ENCODE results near the gene TAGLN2. TPM values are rescaled to one million over a fixed set of nuclear protein-coding genes. Genes with fewer than 3 reads are reported as not detected.

Gene TAGLN2
- total and polyA plus RNA-seq, 9 of the 15 experiments (the other 6 are each of a cell fraction or from before 2014, with no cell fraction given): 192 to 683 (median 455) TPM

GRCh38 chr1:159924025-159924790 is 1.1 kb downstream of the TAGLN2 start (continued):
- TF ChIP-seq MED1 (CRISPR knock-in tag; IDR thresholded peaks at IDR 0.05; ENCODE audit: borderline replicate concordance): 0 out of 2 replicates have a peak, but pooled peaks have one; percentile 71
- no peak for TF ChIP-seq HNRNPLL (IDR thresholded peaks at IDR 0.05; ENCODE audit: low read depth, low read length, poor library complexity, severe bottlenecking)
- no peak for TF ChIP-seq SNIP1 (IDR thresholded peaks at IDR 0.05; ENCODE audit: low read depth)
- TF ChIP-seq NFATC3 (IDR thresholded peaks at IDR 0.05): no peak
- no peak for TF ChIP-seq NCOA6 (IDR thresholded peaks at IDR 0.05)
- no peak for TF ChIP-seq BRCA1 (IDR thresholded peaks at IDR 0.05)
- TF ChIP-seq BRCA1 (CRISPR knock-in tag; IDR thresholded peaks at IDR 0.05): no peak
- no peak for TF ChIP-seq CBX2 (IDR thresholded peaks at IDR 0.05; ENCODE audit: insufficient read depth, low read length, poor library complexity, severe bottlenecking)
- TF ChIP-seq DLX4 (CRISPR knock-in tag; IDR thresholded peaks at IDR 0.05): no peak
- TF ChIP-seq PHF21A (IDR thresholded peaks at IDR 0.05; ENCODE audit: borderline replicate concordance, low read depth): peak; percentile 6; the same call in 1 of the 2 replicates
- TF ChIP-seq COPS2 (conservative IDR thresholded peaks at IDR 0.05): no peak
- peak; percentile 42; the same call in 1 of the 2 replicates for TF ChIP-seq MTA1 (IDR thresholded peaks at IDR 0.05; ENCODE audit: borderline replicate concordance)
- TF ChIP-seq JUNB (CRISPR knock-in tag; conservative IDR thresholded peaks at IDR 0.05): peak; percentile 75; the same call in 1 of the 2 replicates
- TF ChIP-seq ZNF444 (CRISPR knock-in tag; IDR thresholded peaks at IDR 0.05): no peak
- TF ChIP-seq U2AF2 (optimal IDR thresholded peaks at IDR 0.05; ENCODE audit: low read depth, low read length): no peak
- TF ChIP-seq EWSR1 (IDR thresholded peaks at IDR 0.05; ENCODE audit: borderline replicate concordance, low read depth, partially characterized antibody): no peak
- no peak for TF ChIP-seq BCL6 (CRISPR knock-in tag; IDR thresholded peaks at IDR 0.05)
- no peak for TF ChIP-seq SAFB (IDR thresholded peaks at IDR 0.05; ENCODE audit: borderline replicate concordance, low read depth, low read length)
- TF ChIP-seq ZNF79 (CRISPR knock-in tag; IDR thresholded peaks at IDR 0.05; ENCODE audit: low read depth): no peak
- no peak for TF ChIP-seq MTF1 (CRISPR knock-in tag; IDR thresholded peaks at IDR 0.05; ENCODE audit: borderline replicate concordance)
- peak; percentile 78; the same call in 1 of the 2 replicates for TF ChIP-seq EP300 (IDR thresholded peaks at IDR 0.05; ENCODE audit: low read length)
- TF ChIP-seq HMBOX1 (IDR thresholded peaks at IDR 0.05): no peak
- TF ChIP-seq E2F1 (CRISPR knock-in tag; IDR thresholded peaks at IDR 0.05): no peak
- no peak for TF ChIP-seq NFXL1 (CRISPR knock-in tag; IDR thresholded peaks at IDR 0.05)
- no peak for TF ChIP-seq ZNF384 (IDR thresholded peaks at IDR 0.05; ENCODE audit: low read depth, low read length)
- TF ChIP-seq ZNF174 (CRISPR knock-in tag; IDR thresholded peaks at IDR 0.05): no peak
- peak; percentile 81 to 88 for TF ChIP-seq MAZ (CRISPR knock-in tag; conservative IDR thresholded peaks at IDR 0.05 in 1 of 2, IDR thresholded peaks at IDR 0.05 in 1 of 2)
- TF ChIP-seq ZNF134 (CRISPR knock-in tag; conservative IDR thresholded peaks at IDR 0.05): no peak
- TF ChIP-seq ZNF696 (CRISPR knock-in tag; conservative IDR thresholded peaks at IDR 0.05): no peak
- no peak for TF ChIP-seq HDGF (IDR thresholded peaks at IDR 0.05)
- peak; percentile 33 for TF ChIP-seq LEF1 (IDR thresholded peaks at IDR 0.05)
